ENCODE results near the gene NDC1. TPM values are rescaled to one million over a fixed set of nuclear protein-coding genes. Genes with fewer than 3 reads are reported as not detected.

NDC1 gene
- total RNA-seq, 1 donor from 2014 or later: 14.8 TPM

DNA sequence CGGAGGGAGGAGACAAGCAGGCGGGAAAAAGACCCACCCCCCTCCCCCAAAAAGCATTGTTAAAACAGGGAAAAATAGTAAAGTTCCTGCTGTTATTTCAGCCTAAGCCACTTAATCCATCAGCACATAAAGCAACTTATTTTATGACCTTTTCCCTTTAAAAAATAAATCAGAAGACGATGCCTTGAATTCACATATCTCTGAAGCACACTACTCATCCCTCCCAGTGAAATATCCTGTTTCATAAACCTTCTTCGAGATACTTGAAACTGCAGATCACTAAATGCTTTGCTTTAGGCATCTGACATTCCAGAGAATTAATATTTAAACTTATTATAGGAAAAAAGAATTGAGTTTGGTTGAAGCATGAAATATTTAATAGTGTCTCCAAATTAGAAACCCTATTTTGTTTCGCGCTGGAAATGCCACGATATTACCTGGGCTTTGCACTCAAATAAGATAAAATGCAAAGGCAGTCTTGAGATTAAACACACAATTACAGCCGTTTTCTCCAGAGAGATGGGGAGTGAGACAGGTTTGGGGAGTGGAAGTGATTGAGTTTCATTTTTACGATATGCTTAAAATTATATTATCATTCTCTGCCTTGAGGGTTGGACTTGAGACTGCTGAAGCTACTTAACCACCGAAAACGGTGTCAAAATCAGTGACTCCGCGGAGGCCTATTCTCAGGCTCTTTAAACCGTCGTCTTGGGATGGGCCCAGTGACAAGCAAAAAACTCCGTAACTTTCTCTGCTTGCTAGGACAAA, 108.5 kb downstream of the NDC1 start:
- Mint-ChIP-seq H3K4me3 (ENCODE audit: unreplicated experiment) (no peak overlapping the region), H3K36me3 (ENCODE audit: low read depth, unreplicated experiment) (peaks cover 2% of the 10 kb centered on the region), H3K4me1 (ENCODE audit: low read depth, unreplicated experiment) (peaks cover 3% of the 10 kb centered on the region), H3K9me3 (ENCODE audit: unreplicated experiment) (peaks cover 12% of the 10 kb centered on the region), H3K27me3 (ENCODE audit: low read depth, unreplicated experiment) (peaks cover 49% of the 10 kb centered on the region), H3K27ac (ENCODE audit: unreplicated experiment) (no peak overlapping the region)
- no peak overlapping the region for H3K4me3 ChIP-seq (ENCODE audit: insufficient read depth, low read depth, low read length)
- no peaks in the 10 kb centered on the region for H3K36me3 ChIP-seq (ENCODE audit: insufficient read depth, low read length)
- peaks cover 28% of the 10 kb centered on the region for H4K20me1 ChIP-seq (ENCODE audit: insufficient read depth, low read length)
- no peak for DNase-seq (ENCODE audit: low read depth)
- no peak overlapping the region for H3K9ac ChIP-seq (ENCODE audit: low read length)
- no peaks in the 10 kb centered on the region for H3K27me3 ChIP-seq (ENCODE audit: insufficient read depth, low read length)
- H3K79me2 ChIP-seq (ENCODE audit: insufficient read depth, low read length): peaks cover 88% of the 10 kb centered on the region
- TF ChIP-seq EZH2 (IDR thresholded peaks at IDR 0.05; ENCODE audit: insufficient read depth, low read length): no peak
- peaks cover 3% of the 10 kb centered on the region for H3K9me3 ChIP-seq (ENCODE audit: insufficient read depth, low read depth, low read length)
- no peak for FAIRE-seq
- peaks cover 51% of the 10 kb centered on the region for H3K4me1 ChIP-seq (ENCODE audit: insufficient read depth, low read length)
- H2AFZ ChIP-seq (ENCODE audit: low read depth, low read length): no peak overlapping the region
- H3K27ac ChIP-seq (ENCODE audit: low read depth, low read length): no peak overlapping the region
- H3K4me2 ChIP-seq (ENCODE audit: low read length): peak overlapping the region; percentile 8

DNA sequence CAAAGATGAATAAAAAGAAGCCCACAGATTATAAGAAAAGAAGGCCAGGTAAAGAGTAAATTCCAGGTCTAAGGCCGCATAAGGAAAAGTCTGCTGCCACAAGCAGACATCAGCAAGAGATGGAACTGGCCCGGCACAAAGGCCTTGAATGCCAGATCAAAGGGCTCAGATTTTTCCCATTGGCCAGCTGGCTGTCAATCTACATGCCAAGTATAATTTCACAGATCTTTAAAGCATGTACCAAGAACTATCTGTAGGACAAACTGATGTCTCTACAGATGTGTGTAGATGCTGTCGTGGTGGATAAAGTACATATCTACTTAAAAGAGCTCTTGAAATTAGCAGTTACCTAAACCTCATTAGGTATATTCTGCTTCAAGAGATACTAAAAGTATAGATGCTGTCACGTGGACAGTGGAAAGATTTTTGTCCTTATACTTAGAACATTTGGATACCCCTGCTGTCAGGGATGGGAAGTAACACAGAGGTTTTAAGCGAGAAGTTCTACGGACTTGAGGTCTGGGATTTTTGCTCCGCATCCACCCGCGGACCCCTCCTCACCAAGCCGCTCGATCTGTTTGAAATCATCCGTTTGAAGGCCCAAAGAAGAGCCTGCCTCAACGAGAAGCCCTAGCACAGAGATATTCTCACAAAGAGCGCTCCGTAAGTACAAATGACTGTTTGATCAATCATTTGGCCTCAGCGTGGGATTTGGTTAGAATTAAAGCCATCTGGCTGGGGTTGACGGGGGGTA, 109.2 kb downstream of the NDC1 start:
- H3K9me3 ChIP-seq (ENCODE audit: insufficient read depth, low read depth, low read length): peaks cover 3% of the 10 kb centered on the region
- H3K27me3 ChIP-seq (ENCODE audit: insufficient read depth, low read length): no peaks in the 10 kb centered on the region
- H3K9ac ChIP-seq (ENCODE audit: low read length): peak overlapping the region; percentile 13
- TF ChIP-seq EZH2 (IDR thresholded peaks at IDR 0.05; ENCODE audit: insufficient read depth, low read length): no peak
- TF ChIP-seq, protein P1, sequence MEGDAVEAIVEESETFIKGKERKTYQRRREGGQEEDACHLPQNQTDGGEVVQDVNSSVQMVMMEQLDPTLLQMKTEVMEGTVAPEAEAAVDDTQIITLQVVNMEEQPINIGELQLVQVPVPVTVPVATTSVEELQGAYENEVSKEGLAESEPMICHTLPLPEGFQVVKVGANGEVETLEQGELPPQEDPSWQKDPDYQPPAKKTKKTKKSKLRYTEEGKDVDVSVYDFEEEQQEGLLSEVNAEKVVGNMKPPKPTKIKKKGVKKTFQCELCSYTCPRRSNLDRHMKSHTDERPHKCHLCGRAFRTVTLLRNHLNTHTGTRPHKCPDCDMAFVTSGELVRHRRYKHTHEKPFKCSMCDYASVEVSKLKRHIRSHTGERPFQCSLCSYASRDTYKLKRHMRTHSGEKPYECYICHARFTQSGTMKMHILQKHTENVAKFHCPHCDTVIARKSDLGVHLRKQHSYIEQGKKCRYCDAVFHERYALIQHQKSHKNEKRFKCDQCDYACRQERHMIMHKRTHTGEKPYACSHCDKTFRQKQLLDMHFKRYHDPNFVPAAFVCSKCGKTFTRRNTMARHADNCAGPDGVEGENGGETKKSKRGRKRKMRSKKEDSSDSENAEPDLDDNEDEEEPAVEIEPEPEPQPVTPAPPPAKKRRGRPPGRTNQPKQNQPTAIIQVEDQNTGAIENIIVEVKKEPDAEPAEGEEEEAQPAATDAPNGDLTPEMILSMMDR (IDR thresholded peaks at IDR 0.05; ENCODE audit: insufficient read depth, low read depth, low read length): no peak
- Mint-ChIP-seq H3K9me3 (ENCODE audit: unreplicated experiment) (peaks cover 12% of the 10 kb centered on the region), H3K36me3 (ENCODE audit: low read depth, unreplicated experiment) (peaks cover 2% of the 10 kb centered on the region), H3K4me1 (ENCODE audit: low read depth, unreplicated experiment) (peaks cover 3% of the 10 kb centered on the region), H3K4me3 (ENCODE audit: unreplicated experiment) (no peak overlapping the region), H3K27ac (ENCODE audit: unreplicated experiment) (no peak overlapping the region), H3K27me3 (ENCODE audit: low read depth, unreplicated experiment) (peaks cover 47% of the 10 kb centered on the region)
- H3K79me2 ChIP-seq (ENCODE audit: insufficient read depth, low read length): peaks cover 91% of the 10 kb centered on the region
- FAIRE-seq (no peak), DNase-seq (ENCODE audit: low read depth) (no peak)
- peak overlapping the region; percentile 8 for H3K4me2 ChIP-seq (ENCODE audit: low read length)
- no peak overlapping the region for H2AFZ ChIP-seq (ENCODE audit: low read depth, low read length)
- no peak overlapping the region for H3K27ac ChIP-seq (ENCODE audit: low read depth, low read length)
- H4K20me1 ChIP-seq (ENCODE audit: insufficient read depth, low read length): peaks cover 32% of the 10 kb centered on the region
- no peaks in the 10 kb centered on the region for H3K36me3 ChIP-seq (ENCODE audit: insufficient read depth, low read length)
- no peak overlapping the region for H3K4me3 ChIP-seq (ENCODE audit: insufficient read depth, low read depth, low read length)
- peaks cover 44% of the 10 kb centered on the region for H3K4me1 ChIP-seq (ENCODE audit: insufficient read depth, low read length)

DNA sequence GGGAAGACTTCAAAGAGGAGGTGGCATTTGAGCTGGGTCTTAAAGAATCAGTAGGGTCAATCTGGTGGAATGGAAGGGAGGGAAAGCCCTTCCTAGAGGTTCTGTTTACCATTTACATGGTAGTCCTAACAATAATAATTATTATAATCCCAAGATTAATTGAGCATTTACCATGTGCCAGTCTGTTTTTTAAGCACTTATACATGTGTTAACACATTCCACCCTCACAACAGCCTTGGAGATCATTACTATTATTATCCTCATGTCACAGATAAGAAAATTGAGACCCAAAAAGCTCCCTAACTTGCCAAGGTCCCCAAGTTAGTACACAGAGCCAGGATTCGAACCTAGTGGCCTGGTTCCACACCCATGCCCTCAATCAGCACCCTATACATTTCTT, 109.9 kb downstream of the NDC1 start:
- Mint-ChIP-seq H3K27ac (ENCODE audit: unreplicated experiment) (no peak overlapping the region), H3K27me3 (ENCODE audit: low read depth, unreplicated experiment) (peaks cover 42% of the 10 kb centered on the region), H3K36me3 (ENCODE audit: low read depth, unreplicated experiment) (peaks cover 2% of the 10 kb centered on the region), H3K4me3 (ENCODE audit: unreplicated experiment) (no peak overlapping the region), H3K9me3 (ENCODE audit: unreplicated experiment) (peaks cover 12% of the 10 kb centered on the region), H3K4me1 (ENCODE audit: low read depth, unreplicated experiment) (no peaks in the 10 kb centered on the region)
- Histone ChIP-seq H3K36me3 (ENCODE audit: insufficient read depth, low read length) (no peaks in the 10 kb centered on the region), H3K9ac (ENCODE audit: low read length) (no peak overlapping the region), H2AFZ (ENCODE audit: low read depth, low read length) (no peak overlapping the region), H3K4me2 (ENCODE audit: low read length) (no peak overlapping the region), H3K79me2 (ENCODE audit: insufficient read depth, low read length) (peaks cover 93% of the 10 kb centered on the region), H3K4me3 (ENCODE audit: insufficient read depth, low read depth, low read length) (no peak overlapping the region), H3K4me1 (ENCODE audit: insufficient read depth, low read length) (peaks cover 37% of the 10 kb centered on the region), H3K27me3 (ENCODE audit: insufficient read depth, low read length) (no peaks in the 10 kb centered on the region), H3K27ac (ENCODE audit: low read depth, low read length) (no peak overlapping the region), H3K9me3 (ENCODE audit: insufficient read depth, low read depth, low read length) (peaks cover 3% of the 10 kb centered on the region), H4K20me1 (ENCODE audit: insufficient read depth, low read length) (peaks cover 34% of the 10 kb centered on the region)
- no peak for FAIRE-seq
- no peak for DNase-seq (ENCODE audit: low read depth)
- no peak for TF ChIP-seq EZH2 (IDR thresholded peaks at IDR 0.05; ENCODE audit: insufficient read depth, low read length)
- TF ChIP-seq, protein P1 (IDR thresholded peaks at IDR 0.05; ENCODE audit: insufficient read depth, low read depth, low read length): no peak
